K562 (cell line): ENCODE measurements around the gene C19orf85. TPM values are rescaled to one million over a fixed set of nuclear protein-coding genes. Genes with fewer than 3 reads are reported as not detected.

Experiments
- ATF7 ChIP-seq: fragments of 450-650 bp; IDR thresholded peaks from 2 replicates; pipeline ENCODE4 v1.7.1; 2014; ENCODE audit warnings: mild to moderate bottlenecking, moderate library complexity
- CBX3 ChIP-seq, 2 experiments: IDR thresholded peaks; 1 replicate in 1 of 2; 2 replicates in 1 of 2; pipeline ENCODE4 v1.6.1; 2012; ENCODE audit warnings: inconsistent platforms in 2 of 2, low read length in 2 of 2, borderline replicate concordance in 1 of 2, control low read depth in 1 of 2
- CREB3 ChIP-seq: fragments of 450-650 bp; conservative IDR thresholded peaks from 2 replicates; pipeline ENCODE4 v1.6.1; 2016; ENCODE audit warnings: missing genetic modification characterization, low read depth, mild to moderate bottlenecking, missing compliant biosample characterization, moderate library complexity
- FOXP4 ChIP-seq: sonication (generic); formaldehyde crosslinking; IDR thresholded peaks from 2 replicates; pipeline ENCODE4 v1.8.0; 2022; ENCODE audit warnings: mild to moderate bottlenecking, missing genetic modification reagents, borderline replicate concordance
- HDAC1 ChIP-seq, 2 experiments: fragments of 450-650 bp; IDR thresholded peaks; 2 replicates each; pipeline ENCODE4 v1.6.1; 2016 to 2017; ENCODE audit warnings: inconsistent platforms in 1 of 2, mild to moderate bottlenecking in 1 of 2, moderate library complexity in 1 of 2
- KLF10 ChIP-seq: fragments of 250-450 bp; sonication (Bioruptor Pico); IDR thresholded peaks from 2 replicates; pipeline ENCODE4 v1.6.1; 2021; ENCODE audit warnings: matching md5 sums
- NR2C2 ChIP-seq, 2 experiments: fragments of 200-800 bp in 1 of 2; sonication (Bioruptor generic) in 1 of 2; sonication (generic) in 1 of 2; formaldehyde crosslinking in 1 of 2; IDR thresholded peaks; 2 replicates each; pipeline versions ENCODE4 v1.6.1 to v1.8.0; 2016 to 2022; ENCODE audit warnings: mild to moderate bottlenecking in 1 of 2, missing compliant biosample characterization in 1 of 2, missing genetic modification characterization in 1 of 2, missing genetic modification reagents in 1 of 2
- POU5F1 ChIP-seq: fragments of 150-350 bp; IDR thresholded peaks from 2 replicates; pipeline ENCODE4 v1.6.1; 2014; ENCODE audit warnings: borderline replicate concordance, low read length, low read depth, mild to moderate bottlenecking; ENCODE audit not compliant: partially characterized antibody
- RNF219 ChIP-seq: fragments of 250-450 bp; sonication (Bioruptor Pico); IDR thresholded peaks from 2 replicates; pipeline ENCODE4 v1.5.0; 2022; ENCODE audit warnings: mild to moderate bottlenecking
- SMAD4 ChIP-seq: fragments of 250-450 bp; sonication (Bioruptor Pico); conservative IDR thresholded peaks from 2 replicates; pipeline ENCODE4 v1.8.0; 2021; ENCODE audit warnings: inconsistent platforms, mild to moderate bottlenecking, moderate library complexity
- SMARCA4 ChIP-seq: fragments of 450-650 bp; IDR thresholded peaks from 2 replicates; pipeline ENCODE4 v1.6.1; 2016
- UBTF ChIP-seq, 2 experiments: IDR thresholded peaks; 2 replicates each; pipeline ENCODE4 v1.6.1; 2012; ENCODE audit warnings: improper control_type of control experiment in 2 of 2, low read depth in 2 of 2, low read length in 2 of 2, borderline replicate concordance in 1 of 2
- XRCC5 ChIP-seq: fragments of 200-400 bp; formaldehyde crosslinking; IDR thresholded peaks from 2 replicates; pipeline ENCODE4 v1.6.1; 2017; ENCODE audit warnings: low read depth, mild to moderate bottlenecking, low read length
- ZNF395 ChIP-seq: fragments of 200-800 bp; sonication (Bioruptor generic); IDR thresholded peaks from 2 replicates; pipeline ENCODE4 v1.6.1; 2017; ENCODE audit warnings: missing genetic modification characterization, missing compliant biosample characterization
- ZNF589 ChIP-seq: fragments of 200-800 bp; sonication (Bioruptor generic); IDR thresholded peaks from 2 replicates; pipeline ENCODE4 v1.6.1; 2016; ENCODE audit warnings: low read depth, missing genetic modification characterization, missing compliant biosample characterization
- ZNF766 ChIP-seq: fragments of 200-800 bp; sonication (Bioruptor generic); conservative IDR thresholded peaks from 2 replicates; pipeline ENCODE4 v1.6.1; 2016; ENCODE audit warnings: missing genetic modification characterization, missing compliant biosample characterization
- polyA plus RNA-seq, 8 experiments: library from polyadenylated mRNA; depleted of rRNA in 4 of 8; stranded (reverse) in 5 of 8; unstranded in 3 of 8; fragments of >200 nt; fragmentation: Nextera tagmentation in 2 of 8; fragmentation: Illumina TruSeq in 1 of 8; extraction: Ambion mirVana in 2 of 8; extraction: Trizol in 1 of 8; gene quantifications; 2 replicates each; pipeline versions ENCODE4 v1.2.1 to v1.2.3, GENCODE V29; 2011 to 2014; ENCODE audit warnings: inconsistent platforms in 1 of 8, missing spikeins in 1 of 8
- total RNA-seq, 7 experiments: library from RNA; depleted of rRNA in 6 of 7; stranded (reverse); fragments of >200 nt in 6 of 7; fragmentation: Illumina TruSeq in 2 of 7; extraction: Trizol in 2 of 7; gene quantifications; 2 replicates each; pipeline versions ENCODE4 v1.2.1 to v1.2.3, GENCODE V29; 2011 to 2021; ENCODE audit warnings: low replicate concordance in 1 of 7

C19orf85 gene
- total and polyA plus RNA-seq, 9 of the 15 experiments (the other 6 are each of a cell fraction or from before 2014, with no cell fraction given): not detected

- TF ChIP-seq SMAD4 (CRISPR knock-in tag) (0 out of 2 replicates have a peak, but pooled peaks have one; percentile 45), UBTF (IDR thresholded peaks at IDR 0.05; ENCODE audit: borderline replicate concordance in 1 of 2, low read depth in 2 of 2, low read length in 2 of 2) (0 out of 4 replicates have a peak, but pooled peaks of 1 of the 2 experiments have one; percentile 27), KLF10 (CRISPR knock-in tag) (no peak), ZNF589 (0 out of 2 replicates have a peak, but pooled peaks have one; percentile 66), RNF219 (no peak), ATF7 (no peak), ZNF766 (CRISPR knock-in tag) (peak; percentile 91), HDAC1 (IDR thresholded peaks at IDR 0.05) (peak in 1 of 2 experiments; percentile 50; a peak in 2 of 4 replicates), CBX3 (IDR thresholded peaks at IDR 0.05; ENCODE audit: borderline replicate concordance in 1 of 2, low read length in 2 of 2) (peak in 1 of 2 experiments; percentile 40; a peak in 1 of 3 replicates), SMARCA4 (no peak), FOXP4 (CRISPR knock-in tag) (0 out of 2 replicates have a peak, but pooled peaks have one; percentile 50), ZNF395 (CRISPR knock-in tag) (peak; percentile 80), NR2C2 (CRISPR knock-in tag; IDR thresholded peaks at IDR 0.05) (0 out of 2 replicates have a peak, but pooled peaks have one; percentile 57), NR2C2 (tag; IDR thresholded peaks at IDR 0.05) (no peak), POU5F1 (no peak), CREB3 (tag) (0 out of 2 replicates have a peak, but pooled peaks have one; percentile 64), XRCC5 (peak; percentile 81; the same call in 1 of the 2 replicates)
Observed at GRCh38 chr19:55437410-55437809, 27.1 kb downstream of the C19orf85 start (continued).
